ENCODE results near the gene PAPOLA. TPM values are rescaled to one million over a fixed set of nuclear protein-coding genes. Genes with fewer than 3 reads are reported as not detected.

PAPOLA gene
- total and polyA plus RNA-seq, 4 experiments from 2014 or later = 74.3 to 244 (median 157) TPM

GRCh38 chr14:96603350-96604255 is 101.4 kb downstream of the PAPOLA start:
- CTCF ChIA-PET (ENCODE audit: partially characterized antibody) = no interaction called here
- Histone ChIP-seq H3K4me1 (ENCODE audit: insufficient read depth, low read length) (no peaks in the 10 kb centered on the region), H3K27ac (ENCODE audit: low read depth, low read length) (no peak overlapping the region), H3K9me3 (ENCODE audit: control insufficient read depth in 1 of 2, low read length in 2 of 2) (no peaks in the 10 kb centered on the region), H3K36me3 (ENCODE audit: insufficient read depth, low read length) (no peaks in the 10 kb centered on the region), H3K4me3 (ENCODE audit: low read length in 2 of 2) (no peak overlapping the region), H3K27me3 (ENCODE audit: insufficient read depth, low read length) (no peaks in the 10 kb centered on the region)
- intact Hi-C loops (cut with micrococcal nuclease) = no loop called here
- DNase-seq = no peak
- Mint-ChIP-seq H3K27me3 (peaks cover 12 to 20% of the 10 kb centered on the region in 2 donors), H3K9me3 (no peaks in the 10 kb centered on the region), H3K4me3 (no peak overlapping the region), H3K27ac (no peak overlapping the region), H3K36me3 (no peaks in the 10 kb centered on the region), H3K4me1 (no peaks in the 10 kb centered on the region)
- POLR2A ChIA-PET (ENCODE audit: partially characterized antibody) = no interaction called here

- H3K36me3 ChIP-seq (ENCODE audit: insufficient read depth, low read length) = no peaks in the 10 kb centered on the region
- no peak overlapping the region for H3K27ac ChIP-seq (ENCODE audit: low read depth, low read length)
- H3K27ac Mint-ChIP-seq = no peak overlapping the region
- no peak overlapping the region for H3K4me3 Mint-ChIP-seq
- no peaks in the 10 kb centered on the region for H3K4me1 Mint-ChIP-seq
- peaks cover 13 to 24% of the 10 kb centered on the region in 2 donors for H3K27me3 Mint-ChIP-seq
- DNase-seq = no peak
- no peaks in the 10 kb centered on the region for H3K27me3 ChIP-seq (ENCODE audit: insufficient read depth, low read length)
- H3K9me3 ChIP-seq (ENCODE audit: control insufficient read depth in 1 of 2, low read length in 2 of 2) = no peaks in the 10 kb centered on the region
- ChIA-PET CTCF (ENCODE audit: partially characterized antibody) (no interaction called here), POLR2A (ENCODE audit: partially characterized antibody) (no interaction called here)
- H3K4me1 ChIP-seq (ENCODE audit: insufficient read depth, low read length) = no peaks in the 10 kb centered on the region
- no peaks in the 10 kb centered on the region for H3K9me3 Mint-ChIP-seq
- intact Hi-C loops (cut with micrococcal nuclease) = no loop called here
- no peak overlapping the region for H3K4me3 ChIP-seq (ENCODE audit: low read length in 2 of 2)
- H3K36me3 Mint-ChIP-seq = no peaks in the 10 kb centered on the region
Measured at GRCh38 chr14:96614481-96614881, 112.3 kb downstream of the PAPOLA start.

GRCh38 chr14:96616161-96616721 is 114.1 kb downstream of the PAPOLA start:
- no peaks in the 10 kb centered on the region for H3K9me3 Mint-ChIP-seq
- ChIA-PET CTCF (ENCODE audit: partially characterized antibody) (no interaction called here), POLR2A (ENCODE audit: partially characterized antibody) (no interaction called here)
- H3K36me3 Mint-ChIP-seq = no peaks in the 10 kb centered on the region
- H3K4me3 Mint-ChIP-seq = no peak overlapping the region
- no peak for DNase-seq
- H3K4me1 Mint-ChIP-seq = no peaks in the 10 kb centered on the region
- intact Hi-C loops (cut with micrococcal nuclease) = no loop called here
- Histone ChIP-seq H3K4me3 (ENCODE audit: low read length in 2 of 2) (no peak overlapping the region), H3K4me1 (ENCODE audit: insufficient read depth, low read length) (no peaks in the 10 kb centered on the region), H3K27ac (ENCODE audit: low read depth, low read length) (no peak overlapping the region), H3K27me3 (ENCODE audit: insufficient read depth, low read length) (no peaks in the 10 kb centered on the region), H3K9me3 (ENCODE audit: control insufficient read depth in 1 of 2, low read length in 2 of 2) (no peaks in the 10 kb centered on the region), H3K36me3 (ENCODE audit: insufficient read depth, low read length) (no peaks in the 10 kb centered on the region)
- H3K27ac Mint-ChIP-seq = no peak overlapping the region
- H3K27me3 Mint-ChIP-seq = peaks cover 14 to 26% of the 10 kb centered on the region in 2 donors

Other genes starting within 250 kb of the PAPOLA start
- gene BDKRB1, start 246.2 kb upstream of the PAPOLA start, total RNA-seq = not detected
- gene BDKRB1, start 246.2 kb upstream of the PAPOLA start, polyA plus RNA-seq = not detected
- gene ATG2B, start 139.0 kb upstream of the PAPOLA start, total RNA-seq = 10 to 100 TPM; 28.4 to 37.8 TPM
- gene ATG2B, start 139.0 kb upstream of the PAPOLA start, polyA plus RNA-seq = 1 to 10 TPM; 1.0 to 3.3 TPM
- 10 to 100 TPM; 24.3 to 25.3 TPM for gene GSKIP, start 138.9 kb upstream of the PAPOLA start, total RNA-seq
- gene GSKIP, start 138.9 kb upstream of the PAPOLA start, polyA plus RNA-seq = 10 to 100 TPM; 38.3 to 52.4 TPM
- under 1 TPM; 0.47 to 0.53 TPM for gene AK7, start 110.3 kb upstream of the PAPOLA start, total RNA-seq
- under 1 TPM in 1 of 2 donors, not detected in 1; 0.08 TPM for gene AK7, start 110.3 kb upstream of the PAPOLA start, polyA plus RNA-seq